ENCODE data around the gene RBP3. TPM values are rescaled to one million over a fixed set of nuclear protein-coding genes. Genes with fewer than 3 reads are reported as not detected.

RBP3 gene
- total RNA-seq, 1 experiment from 2014 or later = not detected

DNA sequence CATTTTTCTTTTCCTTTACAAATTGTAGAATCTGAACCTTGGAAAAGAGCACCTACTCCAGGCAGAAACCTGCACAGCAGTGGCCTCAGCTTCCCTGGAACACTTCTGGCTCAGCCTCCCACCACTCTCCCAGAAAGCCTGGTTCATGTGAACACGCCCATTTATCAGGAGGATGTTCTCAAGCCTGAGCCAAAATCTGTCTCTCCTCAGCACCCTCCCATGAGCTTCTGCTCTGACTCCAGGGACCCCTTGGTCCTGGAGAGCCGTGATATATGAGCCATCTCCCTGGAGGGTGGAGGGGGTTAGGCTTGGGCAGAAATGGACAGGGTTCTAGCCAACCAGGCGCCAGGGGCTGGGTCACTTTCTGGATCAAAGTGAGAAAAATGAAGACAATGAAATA, 15.8 kb upstream of the RBP3 start:
- H2BK20ac ChIP-seq (ENCODE audit: low read depth, low read length, poor library complexity, severe bottlenecking) = no peak overlapping the region
- no peak overlapping the region for H4K8ac ChIP-seq (replicated peaks; ENCODE audit: insufficient read length, low read depth, low read length)
- TF ChIP-seq, protein P1, sequence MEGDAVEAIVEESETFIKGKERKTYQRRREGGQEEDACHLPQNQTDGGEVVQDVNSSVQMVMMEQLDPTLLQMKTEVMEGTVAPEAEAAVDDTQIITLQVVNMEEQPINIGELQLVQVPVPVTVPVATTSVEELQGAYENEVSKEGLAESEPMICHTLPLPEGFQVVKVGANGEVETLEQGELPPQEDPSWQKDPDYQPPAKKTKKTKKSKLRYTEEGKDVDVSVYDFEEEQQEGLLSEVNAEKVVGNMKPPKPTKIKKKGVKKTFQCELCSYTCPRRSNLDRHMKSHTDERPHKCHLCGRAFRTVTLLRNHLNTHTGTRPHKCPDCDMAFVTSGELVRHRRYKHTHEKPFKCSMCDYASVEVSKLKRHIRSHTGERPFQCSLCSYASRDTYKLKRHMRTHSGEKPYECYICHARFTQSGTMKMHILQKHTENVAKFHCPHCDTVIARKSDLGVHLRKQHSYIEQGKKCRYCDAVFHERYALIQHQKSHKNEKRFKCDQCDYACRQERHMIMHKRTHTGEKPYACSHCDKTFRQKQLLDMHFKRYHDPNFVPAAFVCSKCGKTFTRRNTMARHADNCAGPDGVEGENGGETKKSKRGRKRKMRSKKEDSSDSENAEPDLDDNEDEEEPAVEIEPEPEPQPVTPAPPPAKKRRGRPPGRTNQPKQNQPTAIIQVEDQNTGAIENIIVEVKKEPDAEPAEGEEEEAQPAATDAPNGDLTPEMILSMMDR (conservative IDR thresholded peaks at IDR 0.05) = no peak
- Mint-ChIP-seq H3K36me3 (ENCODE audit: insufficient read depth in 1 of 3, low read depth in 3 of 3) (no peaks in the 10 kb centered on the region), H3K27ac (no peak overlapping the region), H3K4me1 (peaks cover 2 to 3% of the 10 kb centered on the region in 2 experiments; a peak in 1 of 4 replicates), H3K27me3 (ENCODE audit: low read depth) (no peaks in the 10 kb centered on the region), H3K9me3 (peaks cover 0 to 2% of the 10 kb centered on the region in 2 experiments; a peak in 2 of 5 replicates), H3K4me3 (no peak overlapping the region)
- H3K79me1 ChIP-seq (ENCODE audit: insufficient read depth, low read depth, low read length, poor library complexity, severe bottlenecking) = no peaks in the 10 kb centered on the region
- DNase-seq = no peak
- H3K14ac ChIP-seq (ENCODE audit: insufficient read depth, low read length) = no peak overlapping the region; the same call in 1 of the 2 replicates
- no peaks in the 10 kb centered on the region for H3K23me2 ChIP-seq (ENCODE audit: insufficient read length, low read depth, low read length, poor library complexity, severe bottlenecking)
- H3K79me2 ChIP-seq (ENCODE audit: insufficient read depth, low read length) = no peaks in the 10 kb centered on the region
- no peak overlapping the region for H3K23ac ChIP-seq (ENCODE audit: insufficient read length, low read depth, low read length)
- no peaks in the 10 kb centered on the region for H4K20me1 ChIP-seq (ENCODE audit: control insufficient read depth, insufficient read depth, insufficient read length)
- no peak overlapping the region for H3K4me2 ChIP-seq (ENCODE audit: insufficient read depth, insufficient read length, low read length)
- no peaks in the 10 kb centered on the region for H3K9me3 ChIP-seq (ENCODE audit: control insufficient read depth, low read depth, low read length)
- no peak overlapping the region for H3K56ac ChIP-seq (ENCODE audit: insufficient read length, low read depth, low read length)
- H2AFZ ChIP-seq (ENCODE audit: low read length) = no peak overlapping the region
- no peak overlapping the region for H2AK5ac ChIP-seq (ENCODE audit: insufficient read length, low read length)
- H3K27me3 ChIP-seq (ENCODE audit: insufficient read depth, low read length) = no peaks in the 10 kb centered on the region
- WGBS (ENCODE audit: extremely low coverage, insufficient read length, low lambda C conversion rate) = no CpG with 5 or more reads among the region's 3 CpGs
- H4K91ac ChIP-seq (ENCODE audit: insufficient read length, low read depth, low read length) = no peak overlapping the region
- H2BK5ac ChIP-seq (ENCODE audit: insufficient read length, low read length) = no peak overlapping the region
- no peak overlapping the region for H4K5ac ChIP-seq (ENCODE audit: insufficient read length, low read depth, low read length)
- no peak overlapping the region for H3K4ac ChIP-seq (ENCODE audit: low read depth, low read length)
- no peaks in the 10 kb centered on the region for H3K4me1 ChIP-seq (ENCODE audit: insufficient read depth, low read length)
- H2BK12ac ChIP-seq (ENCODE audit: insufficient read length, low read depth, low read length) = no peak overlapping the region
- no peak overlapping the region for H3K27ac ChIP-seq (ENCODE audit: insufficient read length, low read depth, low read length)
- no peak overlapping the region for H2BK120ac ChIP-seq (ENCODE audit: low read depth, low read length, poor library complexity, severe bottlenecking)
- H3T11ph ChIP-seq (ENCODE audit: low read length) = no peak overlapping the region
- no peak overlapping the region for H3K9ac ChIP-seq (ENCODE audit: extremely low read depth, insufficient read length, low read length)
- no peak overlapping the region for H2BK15ac ChIP-seq (ENCODE audit: low read depth, low read length)
- H3K18ac ChIP-seq (ENCODE audit: insufficient read length, low read depth, low read length) = no peak overlapping the region
